ENCODE data around the gene GSE1. TPM values are rescaled to one million over a fixed set of nuclear protein-coding genes. Genes with fewer than 3 reads are reported as not detected.

Gene GSE1
- total and polyA plus RNA-seq, 9 of the 15 experiments (the other 6 are each of a cell fraction or from before 2014, with no cell fraction given): 12.2 to 244 (median 57.9) TPM

DNA sequence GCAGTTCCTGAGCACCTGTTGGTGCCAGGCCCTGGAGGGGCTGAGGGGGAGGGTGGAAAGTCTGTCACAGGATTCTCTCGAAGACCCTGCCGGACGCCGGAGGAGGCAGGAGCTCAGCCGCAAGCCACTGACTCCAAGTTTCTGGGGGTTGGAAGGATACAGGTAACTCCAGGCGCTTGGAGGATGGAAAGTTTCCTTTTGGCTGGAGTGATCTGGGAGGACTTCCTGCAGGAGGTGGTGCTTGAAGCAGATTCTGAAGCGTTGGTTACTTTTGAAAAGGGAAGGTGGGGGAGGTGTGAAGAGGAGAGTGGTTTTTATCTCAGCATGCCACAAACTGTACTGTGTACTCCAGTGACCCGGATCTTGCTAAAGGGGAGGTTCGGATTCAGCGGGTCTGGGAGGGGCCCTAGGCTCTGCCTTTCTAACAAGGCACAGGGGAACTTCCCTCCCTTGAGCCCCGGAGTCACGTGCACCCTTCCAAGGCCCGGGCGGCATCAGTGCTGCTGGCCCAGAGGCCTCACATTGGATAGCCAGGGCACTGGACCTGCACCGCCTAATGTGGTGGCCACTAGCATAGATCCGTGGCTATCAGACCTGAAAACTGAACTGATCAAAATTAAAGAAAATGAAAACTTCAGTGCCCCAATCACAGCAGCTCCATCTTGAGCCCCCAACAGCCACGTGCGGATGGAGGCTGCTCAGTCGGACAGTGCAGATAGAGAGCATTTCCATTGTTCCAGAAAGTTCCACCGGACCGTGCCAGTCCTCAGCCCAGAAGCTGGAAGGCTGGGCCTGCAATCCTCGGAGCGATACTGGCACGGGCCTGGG lies 42.2 kb upstream of the GSE1 start (continued):
- TF ChIP-seq CBFA2T3 (IDR thresholded peaks at IDR 0.05): no peak
- 0 out of 2 replicates have a peak, but pooled peaks have one; percentile 39 for TF ChIP-seq GABPA (tag; conservative IDR thresholded peaks at IDR 0.05; ENCODE audit: low read depth)
- peak; percentile 36; the same call in 1 of the 2 replicates for TF ChIP-seq ARID3A (IDR thresholded peaks at IDR 0.05; ENCODE audit: borderline replicate concordance, low read depth, low read length)
- TF ChIP-seq HNRNPLL (IDR thresholded peaks at IDR 0.05; ENCODE audit: low read depth, low read length, poor library complexity, severe bottlenecking): peak; percentile 1
- peak in 1 of 2 experiments; percentile 46; a peak in 1 of 3 replicates for TF ChIP-seq CBX3 (IDR thresholded peaks at IDR 0.05; ENCODE audit: borderline replicate concordance in 1 of 2, low read length in 2 of 2)
- peak; percentile 52 for TF ChIP-seq TBP (optimal IDR thresholded peaks at IDR 0.05; ENCODE audit: low read depth, low read length)
- TF ChIP-seq XRCC4 (IDR thresholded peaks at IDR 0.05; ENCODE audit: extremely low read depth, insufficient read depth, insufficient read length): no peak
- TF ChIP-seq PRMT5 (CRISPR knock-in tag; IDR thresholded peaks at IDR 0.05): no peak
- TF ChIP-seq SIN3A (IDR thresholded peaks at IDR 0.05; ENCODE audit: borderline replicate concordance in 2 of 2, control insufficient read depth in 1 of 2, low read depth in 2 of 2, low read length in 2 of 2): peak; percentile 39 to 50; a peak in 1 of 4 replicates
- TF ChIP-seq C11orf30 (IDR thresholded peaks at IDR 0.05; ENCODE audit: low read depth): no peak
- no peak for TF ChIP-seq IRF2 (CRISPR knock-in tag; IDR thresholded peaks at IDR 0.05)
- no peak; the same call in 1 of the 2 replicates for TF ChIP-seq ZSCAN32 (CRISPR knock-in tag; IDR thresholded peaks at IDR 0.05)
- no peak for TF ChIP-seq TCFL5 (CRISPR knock-in tag; conservative IDR thresholded peaks at IDR 0.05)
- TF ChIP-seq ZNF274 (IDR thresholded peaks at IDR 0.05; ENCODE audit: borderline replicate concordance, low read depth, low read length): no peak
- no peak for TF ChIP-seq ZBTB12 (CRISPR knock-in tag; IDR thresholded peaks at IDR 0.05)
- peak; percentile 82 for TF ChIP-seq GTF3C2 (IDR thresholded peaks at IDR 0.05; ENCODE audit: borderline replicate concordance, extremely low read depth, insufficient read length)
- TF ChIP-seq TAF15 (IDR thresholded peaks at IDR 0.05; ENCODE audit: low read depth, low read length): no peak
- no peak for TF ChIP-seq ZKSCAN1 (IDR thresholded peaks at IDR 0.05; ENCODE audit: low read depth, low read length)
- no peak for TF ChIP-seq MAFG (tag; conservative IDR thresholded peaks at IDR 0.05)
- no peak for TF ChIP-seq ZNF766 (CRISPR knock-in tag; conservative IDR thresholded peaks at IDR 0.05)
- no peak for TF ChIP-seq TAF7 (tag; IDR thresholded peaks at IDR 0.05)
- no peak for TF ChIP-seq ZNF75A (CRISPR knock-in tag; IDR thresholded peaks at IDR 0.05)
- TF ChIP-seq RFX1 (IDR thresholded peaks at IDR 0.05): no peak
